ENCODE data around the gene MACF1. TPM values are rescaled to one million over a fixed set of nuclear protein-coding genes. Genes with fewer than 3 reads are reported as not detected.
"Not testable (repeated sequence)": the region's sequence is repeated elsewhere in the genome, so short reads cannot be mapped to it uniquely, and the experiment has no call there.

The MACF1 gene
- total RNA-seq, 1 donor from 2014 or later = 657 TPM

DNA sequence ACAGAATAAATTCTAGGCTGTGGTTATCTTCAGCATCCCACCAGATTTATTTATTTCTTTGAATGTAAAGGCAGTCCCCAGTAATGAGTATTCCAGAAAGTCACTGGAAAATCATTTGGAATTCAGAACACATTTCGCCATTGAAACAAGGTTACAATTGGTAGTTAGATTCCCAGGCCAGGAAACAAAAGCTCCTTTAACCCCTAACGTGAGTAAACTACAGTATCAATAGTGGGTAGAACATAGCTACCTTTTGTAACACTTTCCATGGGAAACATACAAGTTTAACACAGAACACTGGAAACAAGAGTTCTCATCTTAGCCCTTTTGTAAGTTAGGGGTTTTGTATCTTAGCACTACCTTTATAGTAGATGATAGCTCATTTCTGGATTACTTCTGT lies 233.5 kb downstream of the MACF1 start:
- H3K27me3 Mint-ChIP-seq (ENCODE audit: unreplicated experiment) = peaks cover 3% of the 10 kb centered on the region
- H3K4me1 Mint-ChIP-seq (ENCODE audit: low read depth, unreplicated experiment) = no peaks in the 10 kb centered on the region
- H3K9me3 Mint-ChIP-seq (ENCODE audit: unreplicated experiment) = peaks cover 17% of the 10 kb centered on the region
- H3K36me3 Mint-ChIP-seq (ENCODE audit: unreplicated experiment) = peaks cover 6% of the 10 kb centered on the region
- no peak overlapping the region for H3K27ac Mint-ChIP-seq (ENCODE audit: unreplicated experiment)
- no peak overlapping the region for H3K4me3 Mint-ChIP-seq (ENCODE audit: unreplicated experiment)
- DNase-seq = no peak
- TF ChIP-seq, protein P1, sequence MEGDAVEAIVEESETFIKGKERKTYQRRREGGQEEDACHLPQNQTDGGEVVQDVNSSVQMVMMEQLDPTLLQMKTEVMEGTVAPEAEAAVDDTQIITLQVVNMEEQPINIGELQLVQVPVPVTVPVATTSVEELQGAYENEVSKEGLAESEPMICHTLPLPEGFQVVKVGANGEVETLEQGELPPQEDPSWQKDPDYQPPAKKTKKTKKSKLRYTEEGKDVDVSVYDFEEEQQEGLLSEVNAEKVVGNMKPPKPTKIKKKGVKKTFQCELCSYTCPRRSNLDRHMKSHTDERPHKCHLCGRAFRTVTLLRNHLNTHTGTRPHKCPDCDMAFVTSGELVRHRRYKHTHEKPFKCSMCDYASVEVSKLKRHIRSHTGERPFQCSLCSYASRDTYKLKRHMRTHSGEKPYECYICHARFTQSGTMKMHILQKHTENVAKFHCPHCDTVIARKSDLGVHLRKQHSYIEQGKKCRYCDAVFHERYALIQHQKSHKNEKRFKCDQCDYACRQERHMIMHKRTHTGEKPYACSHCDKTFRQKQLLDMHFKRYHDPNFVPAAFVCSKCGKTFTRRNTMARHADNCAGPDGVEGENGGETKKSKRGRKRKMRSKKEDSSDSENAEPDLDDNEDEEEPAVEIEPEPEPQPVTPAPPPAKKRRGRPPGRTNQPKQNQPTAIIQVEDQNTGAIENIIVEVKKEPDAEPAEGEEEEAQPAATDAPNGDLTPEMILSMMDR (IDR thresholded peaks at IDR 0.05; ENCODE audit: partially characterized antibody, unreplicated experiment) = no peak

DNA sequence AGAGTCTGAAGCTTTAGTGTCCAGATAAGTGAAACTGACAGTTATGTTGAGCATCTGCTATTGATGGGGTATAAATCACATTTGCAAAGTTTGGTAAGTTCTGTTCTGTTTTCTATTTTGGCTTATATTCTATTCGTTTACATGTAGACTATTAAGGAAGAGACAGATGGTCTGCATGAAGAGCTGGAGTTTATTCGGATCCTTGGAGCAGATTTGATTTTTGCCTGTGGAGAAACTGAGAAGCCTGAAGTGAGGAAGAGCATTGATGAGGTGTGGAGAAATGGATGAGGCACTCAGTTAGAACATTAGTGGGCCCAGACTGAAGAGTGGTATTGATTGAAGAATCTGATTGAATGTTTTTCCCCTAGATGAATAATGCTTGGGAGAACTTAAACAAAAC lies 236.4 kb downstream of the MACF1 start:
- H3K36me3 Mint-ChIP-seq (ENCODE audit: unreplicated experiment) = peaks cover 6% of the 10 kb centered on the region
- peaks cover 16% of the 10 kb centered on the region for H3K9me3 Mint-ChIP-seq (ENCODE audit: unreplicated experiment)
- no peak for DNase-seq
- no peaks in the 10 kb centered on the region for H3K27me3 Mint-ChIP-seq (ENCODE audit: unreplicated experiment)
- no peaks in the 10 kb centered on the region for H3K4me1 Mint-ChIP-seq (ENCODE audit: low read depth, unreplicated experiment)
- H3K4me3 Mint-ChIP-seq (ENCODE audit: unreplicated experiment) = no peak overlapping the region
- TF ChIP-seq, protein P1 (IDR thresholded peaks at IDR 0.05; ENCODE audit: partially characterized antibody, unreplicated experiment) = no peak
- H3K27ac Mint-ChIP-seq (ENCODE audit: unreplicated experiment) = peak overlapping the region; percentile 1

DNA sequence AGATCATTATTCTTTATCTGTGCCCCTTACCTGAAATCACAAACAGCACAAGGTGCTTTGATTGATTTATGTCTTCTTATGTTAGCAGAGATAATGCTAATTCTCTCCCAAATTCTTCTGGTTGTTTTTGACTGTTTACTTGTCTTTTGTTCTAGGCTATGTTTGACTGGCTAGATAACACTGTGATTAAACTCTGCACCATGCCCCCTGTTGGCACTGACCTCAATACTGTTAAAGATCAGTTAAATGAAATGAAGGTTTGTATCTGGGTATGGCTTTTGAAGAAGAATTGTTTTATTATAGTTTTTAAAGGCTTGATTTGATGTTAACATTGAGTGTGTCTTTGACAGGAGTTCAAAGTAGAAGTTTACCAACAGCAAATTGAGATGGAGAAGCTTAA lies 237.3 kb downstream of the MACF1 start:
- H3K27ac Mint-ChIP-seq (ENCODE audit: unreplicated experiment) = no peak overlapping the region
- no peaks in the 10 kb centered on the region for H3K4me1 Mint-ChIP-seq (ENCODE audit: low read depth, unreplicated experiment)
- TF ChIP-seq, protein P1 (IDR thresholded peaks at IDR 0.05; ENCODE audit: partially characterized antibody, unreplicated experiment) = no peak
- H3K36me3 Mint-ChIP-seq (ENCODE audit: unreplicated experiment) = peaks cover 6% of the 10 kb centered on the region
- H3K27me3 Mint-ChIP-seq (ENCODE audit: unreplicated experiment) = peaks cover 2% of the 10 kb centered on the region
- no peak for DNase-seq
- no peak overlapping the region for H3K4me3 Mint-ChIP-seq (ENCODE audit: unreplicated experiment)
- peaks cover 14% of the 10 kb centered on the region for H3K9me3 Mint-ChIP-seq (ENCODE audit: unreplicated experiment)

DNA sequence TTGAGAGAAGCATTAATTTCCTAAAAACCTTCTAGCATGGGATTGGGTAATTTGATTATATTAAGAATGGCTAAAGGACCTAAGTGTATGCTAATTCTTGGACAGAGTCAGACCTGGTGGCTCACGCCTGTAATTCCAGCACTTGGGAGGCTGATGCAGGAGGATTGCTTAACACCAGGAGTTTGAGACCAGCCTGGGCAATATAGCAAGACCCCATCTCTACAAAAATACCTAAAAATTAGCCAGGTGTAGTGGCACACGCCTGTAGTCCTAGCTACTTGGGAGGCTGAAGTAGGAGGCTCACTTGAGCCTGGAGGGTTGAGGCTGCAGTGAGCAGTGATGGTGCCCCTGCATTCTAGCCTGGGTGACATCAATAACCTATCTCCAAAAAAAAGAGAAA lies 241.1 kb downstream of the MACF1 start:
- no peak overlapping the region for H3K27ac Mint-ChIP-seq (ENCODE audit: unreplicated experiment)
- H3K36me3 Mint-ChIP-seq (ENCODE audit: unreplicated experiment) = peaks cover 14% of the 10 kb centered on the region
- no peak for DNase-seq
- no peaks in the 10 kb centered on the region for H3K4me1 Mint-ChIP-seq (ENCODE audit: low read depth, unreplicated experiment)
- no peak overlapping the region for H3K4me3 Mint-ChIP-seq (ENCODE audit: unreplicated experiment)
- H3K9me3 Mint-ChIP-seq (ENCODE audit: unreplicated experiment) = peaks cover 16% of the 10 kb centered on the region
- TF ChIP-seq, protein P1 (IDR thresholded peaks at IDR 0.05; ENCODE audit: partially characterized antibody, unreplicated experiment) = no peak
- H3K27me3 Mint-ChIP-seq (ENCODE audit: unreplicated experiment) = peaks cover 6% of the 10 kb centered on the region

DNA sequence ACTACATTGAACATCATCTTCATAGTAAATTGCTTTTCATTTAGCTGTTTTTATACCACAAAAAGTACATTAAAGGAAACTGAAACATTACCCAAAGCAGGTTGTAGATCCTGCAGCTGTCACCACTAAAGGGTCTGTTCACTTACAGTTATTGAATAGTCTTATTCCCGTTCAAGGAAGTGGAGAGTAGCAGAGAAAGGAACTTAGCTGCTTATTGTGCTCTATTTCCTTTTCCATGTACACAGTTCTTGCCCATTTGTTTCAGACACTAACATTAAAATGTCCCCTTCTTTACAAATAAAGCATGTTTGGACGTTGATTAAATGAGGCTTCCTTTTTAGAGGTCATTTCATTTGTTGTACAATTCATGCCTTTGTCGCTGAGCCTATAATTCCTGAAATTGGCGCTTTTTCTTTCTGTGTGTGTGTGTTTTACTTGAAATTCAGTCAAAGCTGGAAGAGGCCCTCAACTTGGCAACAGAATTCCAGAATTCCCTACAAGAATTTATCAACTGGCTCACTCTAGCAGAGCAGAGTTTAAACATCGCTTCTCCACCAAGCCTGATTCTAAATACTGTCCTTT lies 242.6 kb downstream of the MACF1 start:
- Mint-ChIP-seq H3K27me3 (ENCODE audit: unreplicated experiment) (peaks cover 9% of the 10 kb centered on the region), H3K36me3 (ENCODE audit: unreplicated experiment) (peaks cover 14% of the 10 kb centered on the region), H3K4me3 (ENCODE audit: unreplicated experiment) (no peak overlapping the region), H3K27ac (ENCODE audit: unreplicated experiment) (peak overlapping the region; percentile 15), H3K9me3 (ENCODE audit: unreplicated experiment) (peaks cover 19% of the 10 kb centered on the region), H3K4me1 (ENCODE audit: low read depth, unreplicated experiment) (no peaks in the 10 kb centered on the region)
- DNase-seq = no peak
- TF ChIP-seq, protein P1 (IDR thresholded peaks at IDR 0.05; ENCODE audit: partially characterized antibody, unreplicated experiment) = no peak

DNA sequence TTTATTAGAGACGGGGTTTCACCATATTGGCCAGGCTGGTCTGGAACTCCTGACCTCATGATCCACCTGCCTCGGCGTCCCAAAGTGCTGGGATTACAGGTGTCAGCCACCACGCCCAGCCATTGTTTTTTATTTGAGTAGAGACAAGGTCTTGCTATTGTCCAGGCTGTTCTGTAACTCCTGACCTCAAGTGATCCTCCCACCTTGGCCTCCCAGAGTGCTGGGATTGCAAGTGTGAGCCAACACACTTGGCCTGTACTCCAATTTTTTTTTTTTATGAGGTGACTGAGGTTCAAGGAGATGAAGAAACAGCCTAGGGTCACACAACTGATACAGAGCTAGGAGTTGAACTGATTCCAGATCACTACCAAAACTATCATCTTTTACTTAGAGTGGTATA lies 245.5 kb downstream of the MACF1 start:
- H3K4me1 Mint-ChIP-seq (ENCODE audit: low read depth, unreplicated experiment); H3K27ac Mint-ChIP-seq (ENCODE audit: unreplicated experiment); H3K36me3 Mint-ChIP-seq (ENCODE audit: unreplicated experiment); DNase-seq; H3K4me3 Mint-ChIP-seq (ENCODE audit: unreplicated experiment): not testable (repeated sequence)
- Mint-ChIP-seq H3K27me3 (ENCODE audit: unreplicated experiment) (peaks cover 12% of the 10 kb centered on the region), H3K9me3 (ENCODE audit: unreplicated experiment) (peaks cover 12% of the 10 kb centered on the region)
